Activated B cell treated with CpG ODN at 0.5 μM for 24 hours (primary cell): ENCODE measurements around the gene MRC2. TPM values are rescaled to one million over a fixed set of nuclear protein-coding genes. Genes with fewer than 3 reads are reported as not detected.

Source experiments
- ATAC-seq: fragments of 200-7000 bp; cut with Tn5 transposase; one replicate; pipeline ENCODE4 v1.10.0; 2021; ENCODE audit warnings: low read depth, mild to moderate bottlenecking, moderate library complexity
- CTCF ChIA-PET: fragments of 350-600 bp; sonication (Branson Sonifier 250); formaldehyde crosslinking; loops from one replicate; lab custom pipeline; 2021; ENCODE audit warnings: antibody characterized with exemption; lab: Charles Lee
- POLR2A ChIA-PET: fragments of 350-600 bp; sonication (Branson Sonifier 250); formaldehyde crosslinking; loops from one replicate; lab custom pipeline; 2021; ENCODE audit warnings: antibody characterized with exemption; lab: Charles Lee
- DNase-seq: peaks from one replicate; pipeline ENCODE4 v3.0.0; 2022
- H3K27ac Mint-ChIP-seq: one replicate; pipeline ENCODE4 v1.8.0; 2020; ENCODE audit warnings: mixed read lengths
- H3K27me3 Mint-ChIP-seq: one replicate; pipeline ENCODE4 v1.8.0; 2021; ENCODE audit warnings: mixed read lengths
- H3K36me3 Mint-ChIP-seq: one replicate; pipeline ENCODE4 v1.8.0; 2021; ENCODE audit warnings: low read depth, mixed read lengths
- H3K4me1 Mint-ChIP-seq: one replicate; pipeline ENCODE4 v1.8.0; 2021; ENCODE audit warnings: mixed read lengths
- H3K4me3 Mint-ChIP-seq: one replicate; pipeline ENCODE4 v1.8.0; 2020; ENCODE audit warnings: mild to moderate bottlenecking, mixed read lengths
- H3K9me3 Mint-ChIP-seq: one replicate; pipeline ENCODE4 v1.8.0; 2020; ENCODE audit warnings: mixed read lengths
- CTCF ChIP-seq: fragments of 200-600 bp; IDR thresholded peaks from one replicate; pipeline ENCODE4 v1.8.0; 2022; ENCODE audit warnings: antibody characterized with exemption, mild to moderate bottlenecking
- intact Hi-C: fragments of 100-400 bp; cut with micrococcal nuclease; formaldehyde crosslinking; loops from one replicate; pipeline ENCODE4 v1.15.1; 2024
- total RNA-seq: library from RNA; stranded (reverse); gene quantifications from 2 replicates; pipeline ENCODE4 v1.2.3, GENCODE V29; 2022

MRC2 gene
- total RNA-seq, 1 donor from 2014 or later, result 0.11 TPM

DNA sequence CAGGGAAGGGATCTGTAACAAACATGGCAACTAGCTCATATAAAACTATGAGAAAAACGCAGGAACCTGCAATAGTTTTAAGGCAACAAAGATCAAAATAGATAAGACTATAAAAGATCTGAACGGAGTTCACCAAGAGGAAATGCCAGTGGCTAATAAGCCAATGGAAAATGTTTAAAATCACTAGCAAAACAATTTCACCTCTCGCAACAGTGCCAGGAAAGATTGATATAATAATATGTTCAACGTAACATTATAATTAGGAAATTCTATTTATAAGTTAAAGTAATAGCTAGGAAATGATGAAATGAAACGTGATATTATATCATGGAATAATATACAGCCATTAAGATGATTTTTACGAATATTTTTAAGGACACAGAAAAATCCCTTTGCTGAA is 16.0 kb downstream of the MRC2 start:
- DNase-seq (no peak), ATAC-seq (no peak)
- H3K27me3 Mint-ChIP-seq, result peaks cover 2% of the 10 kb centered on the region
- H3K4me3 Mint-ChIP-seq, result no peak overlapping the region
- no peaks in the 10 kb centered on the region for H3K9me3 Mint-ChIP-seq
- intact Hi-C loops, result no loop called here
- no peaks in the 10 kb centered on the region for H3K36me3 Mint-ChIP-seq
- no peak overlapping the region for H3K27ac Mint-ChIP-seq
- TF ChIP-seq CTCF, result no peak
- POLR2A ChIA-PET, result no interaction called here
- H3K4me1 Mint-ChIP-seq, result no peaks in the 10 kb centered on the region
- CTCF ChIA-PET, result no interaction called here

- ChIA-PET CTCF (no interaction called here), POLR2A (no interaction called here)
- Mint-ChIP-seq H3K4me1 (no peaks in the 10 kb centered on the region), H3K4me3 (no peak overlapping the region), H3K27me3 (peaks cover 2% of the 10 kb centered on the region), H3K27ac (no peak overlapping the region), H3K36me3 (no peaks in the 10 kb centered on the region), H3K9me3 (no peaks in the 10 kb centered on the region)
- ATAC-seq (no peak), DNase-seq (no peak)
- intact Hi-C loops, result no loop called here
- no peak for TF ChIP-seq CTCF
These were observed 17.2 kb downstream of the MRC2 start for GRCh38 chr17:62644487-62645173.

DNA sequence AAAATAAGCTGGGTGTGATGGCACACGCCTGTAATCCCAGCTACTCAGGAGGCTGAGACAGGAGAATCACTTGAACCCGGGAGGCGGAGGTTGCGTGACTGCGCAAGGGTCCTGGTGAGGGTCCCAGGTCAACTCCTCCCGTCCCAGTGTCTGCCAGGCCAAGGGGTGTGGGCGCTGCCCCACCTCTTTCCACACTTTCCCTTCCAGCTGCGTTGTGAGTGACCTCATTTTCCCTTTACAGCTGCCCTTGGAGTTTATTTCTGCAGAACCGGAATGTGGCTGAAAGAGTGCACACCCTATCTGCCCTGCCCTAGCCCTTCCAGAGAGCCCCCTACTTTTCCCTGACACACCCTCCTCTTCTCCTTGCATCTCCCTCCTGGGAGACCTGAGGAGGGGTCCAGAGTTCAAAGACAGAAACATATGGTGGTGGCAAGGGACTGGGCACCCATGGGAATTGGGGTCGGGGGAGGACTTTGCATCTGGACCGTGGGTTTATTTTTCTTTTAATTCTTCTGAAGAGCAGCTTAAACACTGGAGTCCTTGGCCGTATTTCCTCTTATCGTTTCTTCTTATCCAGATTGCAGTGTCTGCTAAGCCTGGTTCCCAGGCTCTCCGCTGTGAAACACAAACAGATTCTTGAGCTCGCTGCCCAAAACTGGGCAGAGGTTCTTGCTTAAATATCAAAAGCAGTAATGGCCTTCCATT is 20.9 kb downstream of the MRC2 start:
- ChIA-PET POLR2A (no interaction called here), CTCF (no interaction called here)
- Mint-ChIP-seq H3K27me3 (peaks cover 2% of the 10 kb centered on the region), H3K36me3 (no peaks in the 10 kb centered on the region), H3K27ac (no peak overlapping the region), H3K9me3 (no peaks in the 10 kb centered on the region), H3K4me1 (peaks cover 19% of the 10 kb centered on the region), H3K4me3 (no peak overlapping the region)
- DNase-seq (no peak), ATAC-seq (no peak)
- intact Hi-C loops, result no loop called here
- TF ChIP-seq CTCF, result no peak

- no peak for ATAC-seq
- Mint-ChIP-seq H3K27ac (no peak overlapping the region), H3K4me1 (peaks cover 23% of the 10 kb centered on the region), H3K27me3 (peaks cover 2% of the 10 kb centered on the region), H3K9me3 (no peaks in the 10 kb centered on the region), H3K36me3 (no peaks in the 10 kb centered on the region), H3K4me3 (no peak overlapping the region)
- POLR2A ChIA-PET, result interaction anchor here (0.6 kb wide), 1 partner anchor 1378 kb away, joined by 4 read pairs; no protein-coding TSS in a partner anchor
- CTCF ChIA-PET, result no interaction called here
- TF ChIP-seq CTCF, result no peak
- no peak for DNase-seq
- intact Hi-C loops, result no loop called here
These were observed 21.5 kb downstream of the MRC2 start for GRCh38 chr17:62648956-62649294.

GRCh38 chr17:62649570-62649969 is 22.1 kb downstream of the MRC2 start:
- H3K27me3 Mint-ChIP-seq, result peaks cover 2% of the 10 kb centered on the region
- H3K4me3 Mint-ChIP-seq, result no peak overlapping the region
- no peaks in the 10 kb centered on the region for H3K36me3 Mint-ChIP-seq
- ChIA-PET CTCF (no interaction called here), POLR2A (interaction anchor here (0.6 kb wide), 1 partner anchor 1378 kb away, joined by 4 read pairs; no protein-coding TSS in a partner anchor)
- ATAC-seq (no peak), DNase-seq (no peak)
- TF ChIP-seq CTCF, result no peak
- H3K9me3 Mint-ChIP-seq, result no peaks in the 10 kb centered on the region
- peaks cover 23% of the 10 kb centered on the region for H3K4me1 Mint-ChIP-seq
- no peak overlapping the region for H3K27ac Mint-ChIP-seq
- intact Hi-C loops, result no loop called here
